H1 (cell line): ENCODE measurements around the gene OSBPL9. TPM values are rescaled to one million over a fixed set of nuclear protein-coding genes. Genes with fewer than 3 reads are reported as not detected.

Experiments
- BCL11A ChIP-seq, 2 experiments: IDR thresholded peaks; one replicate each; pipeline ENCODE4 v1.6.1; 2011; ENCODE audit warnings: low read depth in 2 of 2, low read length in 2 of 2, mild to moderate bottlenecking in 2 of 2
- CHD1 ChIP-seq: IDR thresholded peaks from 2 replicates; pipeline ENCODE4 v1.6.1; 2012; ENCODE audit warnings: low read depth, low read length, improper control_type of control experiment
- CHD7 ChIP-seq: fragments of 300-600 bp; sonication (generic); IDR thresholded peaks from 2 replicates; pipeline ENCODE4 v1.7.1; 2012; ENCODE audit warnings: low read length, moderate library complexity, mild to moderate bottlenecking, inconsistent platforms; ENCODE audit not compliant: insufficient replicate concordance
- KDM4A ChIP-seq: IDR thresholded peaks from one replicate; pipeline ENCODE4 v1.7.1; 2012; ENCODE audit warnings: low read depth, mild to moderate bottlenecking, moderate library complexity, low read length, inconsistent platforms; ENCODE audit not compliant: severe bottlenecking
- polyA plus RNA-seq, 7 experiments: library from polyadenylated mRNA; depleted of rRNA in 3 of 7; stranded (reverse) in 5 of 7; unstranded in 2 of 7; fragments of >200 nt in 5 of 7; fragments of 200-250 nt in 2 of 7; gene quantifications; 1 replicate in 5 of 7; 2 replicates in 1 of 7; 4 replicates in 1 of 7; pipeline versions ENCODE4 v1.2.1 to v1.2.3, GENCODE V29; 2011 to 2013; ENCODE audit warnings: missing spikeins in 2 of 7, mixed read lengths in 2 of 7
- total RNA-seq: library from RNA; stranded (reverse); fragmentation: NEBNext Ultra II Directional; extraction: Animal tissue kit (Norgen Biotek cat#: 25700); gene quantifications from 2 replicates; pipeline ENCODE4 v1.2.1, GENCODE V29; 2021
- TF ChIP-seq, protein P1 (sequence below): IDR thresholded peaks from 2 replicates; pipeline ENCODE4 v1.6.1; 2012; ENCODE audit warnings: low read length, inconsistent platforms

The OSBPL9 gene
- total and polyA plus RNA-seq, 2 of the 8 experiments (the other 6 are each of a cell fraction or from before 2014, with no cell fraction given), result 58.2 to 71.6 TPM

GRCh38 chr1:51638350-51638749 lies 21.5 kb downstream of the OSBPL9 start (continued):
- TF ChIP-seq CHD7 (no peak), BCL11A (IDR thresholded peaks at IDR 0.05; ENCODE audit: low read depth in 2 of 2, low read length in 2 of 2) (no peak), KDM4A (no peak), CHD1 (no peak)
- TF ChIP-seq, protein P1, sequence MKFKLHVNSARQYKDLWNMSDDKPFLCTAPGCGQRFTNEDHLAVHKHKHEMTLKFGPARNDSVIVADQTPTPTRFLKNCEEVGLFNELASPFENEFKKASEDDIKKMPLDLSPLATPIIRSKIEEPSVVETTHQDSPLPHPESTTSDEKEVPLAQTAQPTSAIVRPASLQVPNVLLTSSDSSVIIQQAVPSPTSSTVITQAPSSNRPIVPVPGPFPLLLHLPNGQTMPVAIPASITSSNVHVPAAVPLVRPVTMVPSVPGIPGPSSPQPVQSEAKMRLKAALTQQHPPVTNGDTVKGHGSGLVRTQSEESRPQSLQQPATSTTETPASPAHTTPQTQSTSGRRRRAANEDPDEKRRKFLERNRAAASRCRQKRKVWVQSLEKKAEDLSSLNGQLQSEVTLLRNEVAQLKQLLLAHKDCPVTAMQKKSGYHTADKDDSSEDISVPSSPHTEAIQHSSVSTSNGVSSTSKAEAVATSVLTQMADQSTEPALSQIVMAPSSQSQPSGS, result no peak
